Activated CD8-positive, alpha-beta memory T cell treated with anti-CD3 and anti-CD28 coated beads for 4 hours (primary cell): ENCODE results near the gene TMEM108.
"Not testable (repeated sequence)": the region's sequence is repeated elsewhere in the genome, so short reads cannot be mapped to it uniquely, and the experiment has no call there.

Source experiments
- DNase-seq, 2 donors: peaks; one replicate each; pipeline ENCODE4 v3.0.0-alpha.2; 2020; ENCODE audit warnings: low read depth in 2 of 2

TMEM108 gene

DNA sequence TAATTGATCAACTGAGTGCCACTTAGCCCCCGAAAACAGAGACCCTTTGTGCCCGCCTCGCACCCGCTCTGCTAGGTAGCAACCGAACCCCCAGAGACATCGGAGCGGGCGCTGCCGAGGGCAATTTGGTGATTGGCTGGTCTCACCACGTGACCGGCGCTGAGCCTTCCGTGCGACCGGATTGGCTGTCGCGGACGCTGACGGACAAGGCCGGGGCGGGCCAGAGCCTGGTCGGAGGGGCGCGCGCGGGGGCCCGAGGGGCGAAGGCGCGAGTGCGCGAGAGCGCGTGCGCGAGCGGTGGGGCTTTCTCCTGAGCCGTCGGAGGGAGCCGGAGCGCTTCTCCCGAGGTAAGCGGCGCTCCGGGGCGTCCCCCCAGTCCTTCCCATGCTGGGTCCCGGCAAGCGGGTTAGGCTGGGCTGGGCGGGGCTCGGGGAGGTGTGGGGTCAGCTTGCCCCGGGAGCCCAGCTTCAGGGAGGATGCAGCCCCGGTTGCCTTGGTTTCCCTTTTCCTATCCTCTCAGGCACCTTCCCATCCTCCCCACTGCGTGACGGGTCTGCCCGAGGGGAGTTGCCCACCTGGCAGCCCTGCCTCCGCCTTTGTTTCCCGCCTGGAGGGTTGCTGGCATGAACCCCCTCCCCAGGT, at the start of gene TMEM108:
Gene TMEM108 (plus strand): TSS at position 303 of the 642 bp plus-strand sequence.
- DNase-seq: no peak

DNA sequence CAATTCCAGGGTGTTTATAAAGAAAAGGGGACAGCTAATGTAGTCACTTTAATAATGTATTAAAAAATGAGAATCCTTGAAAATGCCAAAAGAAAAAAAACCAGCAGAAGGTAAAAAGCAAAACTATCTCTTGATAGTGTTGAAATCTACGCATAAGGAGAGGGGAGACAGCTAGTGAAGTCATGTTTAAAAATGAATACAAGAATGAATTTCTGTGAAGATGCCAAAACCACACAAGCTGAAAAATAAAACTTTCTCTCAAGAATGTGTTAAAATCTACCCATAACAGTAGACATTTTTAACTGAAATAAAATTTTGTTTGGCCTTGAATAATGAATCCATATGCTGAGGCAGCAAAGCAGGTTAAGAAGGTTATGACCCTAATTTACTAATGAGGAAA, 42.2 kb upstream of the TMEM108 start:
- no peak for DNase-seq

DNA sequence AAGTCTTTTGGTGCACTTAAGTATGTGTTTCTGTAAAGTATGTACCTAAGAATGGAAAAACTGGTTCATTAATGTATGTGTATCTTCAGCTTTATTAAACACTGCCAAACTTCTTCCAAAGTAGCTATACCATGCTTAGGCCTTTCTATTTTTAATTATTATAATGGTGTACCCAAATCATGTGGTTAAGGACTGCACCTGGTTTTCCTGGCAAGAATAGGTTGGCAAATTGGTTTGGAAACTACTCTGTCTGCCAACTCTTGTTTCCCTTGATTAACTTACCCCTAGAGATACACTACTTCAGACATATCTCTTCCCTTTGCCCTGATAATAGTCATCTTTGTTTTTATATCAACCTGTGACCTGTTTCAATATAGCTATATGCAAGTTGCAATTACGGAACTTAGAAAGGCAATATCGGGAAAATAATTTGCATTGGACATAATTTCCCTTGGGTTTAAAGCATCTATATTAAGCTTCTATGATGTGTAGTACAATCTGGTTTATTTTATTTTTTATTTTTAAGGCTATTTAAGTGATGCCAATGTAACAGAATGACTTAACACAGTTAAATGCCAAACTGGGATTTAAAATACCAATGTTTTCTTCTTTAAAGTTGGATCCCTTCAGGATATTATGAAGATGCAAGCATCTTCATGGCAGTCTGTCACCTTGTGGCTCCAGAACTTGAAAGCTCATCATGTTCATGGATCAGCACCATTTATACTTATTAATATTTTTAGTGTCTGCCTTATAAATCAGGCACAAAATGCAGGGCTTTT, 40.6 kb upstream of the TMEM108 start:
- DNase-seq: no peak

DNA sequence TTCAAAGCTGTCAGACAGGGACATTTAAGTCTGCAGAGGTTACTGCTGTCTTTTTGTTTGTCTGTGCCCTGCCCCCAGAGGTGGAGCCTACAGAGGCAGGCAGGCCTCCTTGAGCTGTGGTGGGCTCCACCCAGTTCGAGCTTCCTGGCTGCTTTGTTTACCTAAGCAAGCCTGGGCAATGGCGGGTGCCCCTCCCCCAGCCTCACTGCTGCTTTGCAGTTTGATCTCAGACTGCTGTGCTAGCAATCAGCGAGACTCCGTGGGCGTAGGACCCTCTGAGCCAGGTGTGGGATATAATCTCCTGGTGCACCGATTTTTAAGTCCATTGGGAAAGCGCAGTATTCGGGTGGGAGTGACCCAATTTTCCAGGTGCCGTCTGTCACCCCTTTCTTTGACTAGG, 33.2 kb upstream of the TMEM108 start:
- not testable (repeated sequence) for DNase-seq

DNA sequence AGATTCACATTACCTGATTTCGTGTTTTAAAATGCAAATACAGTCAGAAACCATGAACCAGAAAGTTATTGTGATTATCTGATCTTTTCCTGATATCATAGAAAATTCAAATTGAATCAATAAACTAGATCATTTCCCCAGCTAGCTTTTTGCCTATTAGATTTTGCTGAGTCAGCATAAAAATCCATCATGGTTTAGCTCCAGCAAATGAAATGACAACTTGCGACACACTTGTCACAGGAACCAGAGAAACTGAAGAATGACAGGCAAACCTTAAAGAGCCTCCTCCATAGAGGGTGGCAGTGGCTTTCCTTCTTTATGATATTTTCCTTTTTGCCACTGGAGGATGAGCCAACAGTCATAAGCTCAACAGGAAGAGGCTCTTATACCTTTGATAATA, 30.6 kb upstream of the TMEM108 start:
- DNase-seq: no peak

DNA sequence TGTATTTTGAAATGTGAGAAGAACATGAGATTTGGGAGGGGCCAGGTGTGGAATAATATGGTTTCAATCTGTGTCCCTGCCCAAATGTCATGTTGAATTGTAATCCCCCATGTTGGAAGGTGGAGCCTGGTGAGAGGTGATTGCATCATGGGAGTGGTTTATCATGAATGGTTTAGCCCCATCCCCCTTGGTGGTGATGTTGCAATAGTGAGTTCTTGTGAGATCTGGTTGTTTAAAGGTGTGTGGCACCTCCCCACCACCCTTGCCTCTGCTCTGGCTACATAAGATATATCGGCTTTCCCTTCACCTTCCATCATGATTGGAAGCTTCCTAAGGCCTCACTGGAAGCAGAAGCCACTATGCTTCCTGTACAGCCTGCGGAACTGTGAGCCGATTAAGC, 23.9 kb upstream of the TMEM108 start:
- no peak for DNase-seq

DNA sequence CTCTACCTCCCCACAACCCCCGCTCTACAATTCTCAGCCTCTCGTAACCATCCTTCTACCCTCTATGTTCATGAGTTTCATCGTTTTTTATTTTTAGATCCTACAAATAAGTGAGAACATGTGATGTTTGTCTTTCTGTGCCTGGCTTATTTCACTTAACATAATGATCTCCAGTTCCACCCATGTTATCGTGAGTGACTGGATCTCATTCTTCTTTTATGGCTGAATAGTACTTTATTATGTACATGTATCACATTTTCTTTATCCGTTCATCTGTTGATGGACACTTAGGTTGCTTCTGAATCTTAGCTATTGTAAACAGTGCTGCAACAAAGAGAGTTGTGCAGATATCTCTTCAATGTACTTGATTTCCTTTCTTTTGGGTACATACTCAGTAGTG, 22.6 kb upstream of the TMEM108 start:
- DNase-seq: not testable (repeated sequence)

DNA sequence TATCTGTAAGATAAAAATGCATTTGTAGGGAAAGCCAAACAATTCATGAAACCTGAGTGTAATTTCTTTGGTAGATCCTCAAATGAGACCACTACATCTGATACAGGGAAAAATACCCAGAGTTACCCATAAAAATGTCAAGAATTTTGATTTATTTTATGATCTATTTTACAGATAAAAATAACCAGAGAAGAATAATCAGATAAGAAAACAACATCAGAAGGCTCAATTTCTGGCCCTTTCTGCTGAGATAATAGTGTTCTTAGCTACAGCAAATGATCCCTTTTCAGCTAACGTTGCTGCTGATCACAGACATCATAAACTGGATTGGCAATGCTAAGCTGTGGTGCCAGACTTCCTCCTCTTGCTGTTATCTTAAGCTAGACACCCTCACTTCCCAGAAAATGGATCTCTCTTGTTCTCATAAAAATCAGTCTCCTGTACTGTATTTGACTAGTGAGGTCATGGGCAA, 21.3 kb upstream of the TMEM108 start:
- no peak for DNase-seq

DNA sequence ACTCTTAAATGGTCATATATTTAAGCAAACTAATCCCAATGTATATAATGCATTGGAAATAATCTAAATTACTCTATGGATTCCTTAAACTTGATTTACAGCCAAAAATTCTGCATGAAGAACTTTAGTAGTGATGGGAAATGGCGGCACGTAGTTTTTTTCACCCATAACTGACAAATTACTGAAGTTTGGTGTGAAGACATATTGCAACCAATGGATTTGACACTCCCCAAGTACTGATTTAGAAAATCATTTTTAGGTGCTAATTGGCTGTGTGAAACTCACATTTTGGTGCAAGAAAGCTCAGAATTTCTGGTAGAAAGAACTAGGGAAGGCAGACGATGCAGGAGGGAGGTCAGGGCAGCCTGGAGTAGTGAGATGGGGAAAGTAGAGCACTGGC, 19.3 kb upstream of the TMEM108 start:
- no peak for DNase-seq

DNA sequence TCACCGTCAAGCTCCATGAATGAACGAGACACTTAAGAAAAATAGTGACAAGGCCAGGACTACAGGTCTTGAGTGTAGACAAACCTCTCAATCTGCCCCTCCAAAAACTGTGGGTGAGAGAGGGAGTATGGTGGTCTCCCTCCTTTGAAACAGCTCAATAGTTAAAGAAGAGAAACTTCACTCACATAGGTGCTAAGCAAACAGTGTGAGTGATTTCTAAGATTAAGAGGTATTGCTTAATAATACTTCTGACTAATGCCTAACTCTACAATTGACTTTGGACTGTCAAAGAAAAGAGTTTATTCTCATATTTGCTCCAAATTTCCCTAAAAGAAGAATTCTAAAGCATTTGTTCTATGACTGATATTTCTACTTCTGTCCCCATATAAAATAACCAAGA, 17.0 kb upstream of the TMEM108 start:
- no peak for DNase-seq

DNA sequence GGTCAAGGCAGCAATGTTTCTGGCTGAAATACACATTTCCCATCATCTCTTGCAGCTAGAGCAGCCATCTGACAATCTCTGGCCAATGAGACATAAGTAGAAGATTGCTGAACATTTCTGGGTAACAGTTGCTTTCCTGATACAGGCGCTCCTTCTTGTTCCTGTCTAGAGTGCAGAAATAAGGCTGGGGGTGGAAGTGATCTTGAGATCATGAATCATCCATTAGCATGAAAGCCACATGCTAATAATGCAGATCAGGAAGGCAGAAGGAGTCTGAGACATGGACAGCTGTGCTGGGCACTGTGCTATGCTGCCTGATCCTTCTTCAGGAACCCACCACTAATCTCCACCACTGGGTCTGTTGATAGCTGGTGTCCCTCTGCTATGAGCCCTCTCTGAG, 14.8 kb upstream of the TMEM108 start:
- DNase-seq: no peak

DNA sequence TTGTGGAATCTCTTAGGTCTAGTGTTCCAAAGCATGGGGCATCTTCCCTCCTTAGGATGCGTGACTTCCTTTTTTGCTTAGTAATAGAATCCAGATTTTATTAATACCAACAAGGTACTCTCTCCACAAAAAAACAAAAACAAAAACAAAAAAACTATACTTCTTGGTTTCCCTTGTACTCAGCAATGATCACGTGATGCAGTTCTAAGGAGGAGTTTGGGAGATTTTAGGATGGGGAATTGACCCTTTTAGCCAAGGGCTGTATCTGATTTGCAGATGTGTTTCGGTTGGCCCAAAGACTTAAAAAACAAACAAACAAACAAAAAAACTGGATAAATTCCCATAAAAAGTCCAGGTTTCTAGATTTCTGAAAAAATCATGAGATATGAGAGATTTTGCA, 12.6 kb upstream of the TMEM108 start:
- no peak for DNase-seq

DNA sequence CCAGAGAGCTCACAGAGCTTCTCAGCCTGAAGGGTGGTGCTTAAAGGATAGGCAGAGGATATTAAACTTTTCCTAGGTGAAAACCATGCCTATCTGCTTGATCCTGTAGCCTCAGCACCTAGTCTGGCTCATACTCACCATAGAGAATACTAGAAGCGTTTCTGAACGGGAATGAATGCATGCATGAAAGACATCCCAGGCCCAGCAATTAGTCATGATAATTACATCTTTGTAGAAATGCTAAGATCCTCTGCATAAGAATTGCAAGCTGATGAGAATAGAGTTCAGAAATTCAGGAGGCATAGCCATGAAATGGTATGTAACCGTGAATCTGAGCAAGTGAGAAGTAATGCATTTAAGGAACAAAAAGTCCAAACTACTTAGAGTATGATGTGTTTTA, 5.9 kb upstream of the TMEM108 start:
- no peak for DNase-seq

DNA sequence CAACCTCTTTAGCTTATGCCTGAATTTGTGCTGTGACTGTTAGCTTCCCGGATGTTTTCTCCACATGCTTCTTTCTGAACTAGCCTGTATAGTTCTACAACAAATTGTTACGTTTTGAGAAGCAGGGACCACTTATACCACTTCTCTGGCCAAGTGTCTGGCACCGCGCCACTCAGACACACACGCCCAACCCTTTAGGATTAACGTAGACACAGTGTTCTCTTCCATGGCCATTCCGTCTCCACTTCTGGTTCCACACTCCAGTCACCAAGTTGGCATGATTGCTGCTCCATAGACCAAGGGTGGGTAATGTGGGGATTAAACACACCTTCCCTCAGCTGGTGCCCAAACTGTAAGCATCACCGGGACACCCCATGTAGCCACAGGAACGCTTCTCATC, 755 bp upstream of the TMEM108 start:
- no peak for DNase-seq

DNA sequence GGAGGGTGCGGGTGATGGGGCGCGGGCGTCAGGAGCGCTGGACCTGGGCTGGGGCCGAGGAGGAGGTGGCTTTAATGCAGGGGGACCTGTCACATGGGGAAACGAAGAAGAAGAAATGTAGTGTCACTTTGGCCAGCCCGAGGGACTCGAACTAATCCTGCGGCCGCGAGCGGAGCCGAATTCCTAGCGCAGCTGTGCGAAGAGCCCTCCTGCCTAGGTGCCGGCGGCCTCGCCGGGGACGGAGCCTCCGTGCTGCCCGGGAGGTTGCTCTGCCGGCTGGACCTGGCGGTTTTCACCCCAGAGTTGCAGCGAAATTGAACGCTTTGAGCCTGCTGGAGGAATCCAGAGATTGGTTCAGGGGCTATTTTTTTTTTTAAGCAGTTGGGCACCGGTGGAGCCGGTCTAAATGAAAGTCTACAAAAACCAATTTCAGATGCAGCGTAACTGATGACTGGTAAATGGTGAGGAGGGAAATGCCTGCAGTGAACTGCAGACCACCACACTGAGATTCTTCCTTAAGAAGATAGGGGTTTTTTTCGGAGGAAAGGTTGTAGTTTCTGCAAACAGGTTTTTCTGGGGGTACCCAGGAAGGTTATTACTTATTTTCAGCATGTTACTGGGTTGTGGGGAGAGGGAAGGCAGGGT, 662 bp downstream of the TMEM108 start:
- DNase-seq: no peak

DNA sequence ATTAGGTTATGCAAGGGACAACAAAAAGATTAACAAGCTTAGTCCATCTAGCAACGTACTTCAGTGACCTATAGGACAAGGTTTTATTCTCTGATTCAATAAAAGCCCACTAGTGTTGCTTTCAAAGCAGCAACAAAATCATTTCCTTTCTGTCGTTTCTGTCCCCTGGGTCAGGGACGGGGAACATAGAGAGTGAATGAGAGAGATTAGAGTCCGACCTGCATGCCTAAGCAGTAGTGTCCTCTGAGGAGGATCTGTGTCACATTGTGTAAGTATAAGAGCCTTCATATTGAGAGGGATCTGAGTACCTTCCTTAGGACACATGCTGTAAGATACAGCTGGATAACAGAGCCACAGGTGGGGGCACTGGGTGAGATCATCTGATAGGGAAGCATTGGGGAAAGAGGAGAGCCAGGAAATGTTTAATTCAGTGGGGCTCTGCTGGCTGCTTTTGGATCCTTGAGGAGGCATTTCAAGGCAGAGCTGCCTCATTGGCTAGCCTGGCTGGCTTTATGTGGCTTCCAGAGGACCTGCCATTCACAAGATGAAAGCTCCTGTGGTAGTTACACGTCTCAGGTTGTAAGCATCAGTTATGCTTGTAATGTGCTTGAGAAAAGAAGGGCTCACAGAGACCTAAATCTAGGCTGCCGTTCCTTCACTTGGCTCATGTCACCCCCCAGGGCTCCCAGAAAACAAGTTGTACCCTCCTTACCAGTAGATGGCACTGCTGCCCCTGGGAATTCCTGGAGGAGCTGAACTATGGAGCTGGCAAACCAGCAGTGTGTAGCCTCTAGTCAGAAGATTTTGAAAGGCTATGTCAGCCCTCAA, 2.7 kb downstream of the TMEM108 start:
- DNase-seq: no peak

DNA sequence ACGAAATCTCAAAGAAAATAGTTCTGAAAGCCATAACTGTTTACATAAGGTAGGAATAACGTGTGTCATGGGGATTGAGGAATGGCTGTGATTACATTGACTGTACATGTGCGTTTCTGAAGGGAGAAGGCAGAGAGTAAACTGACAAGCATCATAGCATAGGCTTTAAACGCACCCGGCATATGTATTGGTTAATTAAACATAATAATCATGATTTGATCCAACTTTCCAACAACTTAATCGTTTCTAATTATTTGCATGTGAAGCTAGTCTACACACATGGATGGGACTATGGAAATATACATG, 3.3 kb downstream of the TMEM108 start:
- DNase-seq: no peak

DNA sequence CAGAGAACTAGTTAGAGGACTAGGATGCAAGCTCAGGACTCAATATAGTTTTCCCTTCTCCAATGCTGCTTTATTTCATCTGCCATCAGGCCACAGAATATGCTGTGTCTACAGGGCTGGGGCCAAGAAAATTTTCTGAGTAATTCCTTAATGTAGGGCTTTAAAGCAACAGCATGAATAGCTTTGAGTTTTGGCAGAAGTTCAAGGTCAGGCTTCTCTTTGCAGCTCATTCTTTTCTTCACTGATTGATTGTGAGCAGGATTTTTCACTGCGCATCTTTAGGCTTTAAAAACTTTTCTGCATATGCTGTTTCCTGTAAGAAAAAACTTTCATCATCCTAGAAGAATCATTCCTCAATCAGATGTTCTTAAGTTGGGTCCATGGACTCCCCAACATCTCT, 4.6 kb downstream of the TMEM108 start:
- no peak for DNase-seq

DNA sequence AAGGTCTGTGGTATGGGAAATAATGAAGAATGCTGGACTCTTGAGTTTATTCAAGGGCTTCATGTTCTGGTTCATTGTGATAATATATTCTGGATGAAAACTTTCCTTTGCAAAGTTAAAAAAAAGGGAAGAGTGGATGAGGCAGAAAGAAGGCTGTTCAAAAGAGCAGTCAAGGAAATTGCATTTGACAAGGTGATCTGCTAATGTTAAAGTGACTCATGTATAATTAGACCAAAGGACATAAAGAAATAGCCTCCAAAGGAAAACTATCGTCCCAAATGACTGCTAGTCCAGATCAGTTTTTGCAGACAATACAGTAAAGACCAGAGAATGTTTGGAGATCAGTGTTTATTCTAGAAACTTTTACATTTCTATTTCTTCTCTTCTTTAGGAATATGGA, 9.8 kb downstream of the TMEM108 start:
- no peak for DNase-seq

DNA sequence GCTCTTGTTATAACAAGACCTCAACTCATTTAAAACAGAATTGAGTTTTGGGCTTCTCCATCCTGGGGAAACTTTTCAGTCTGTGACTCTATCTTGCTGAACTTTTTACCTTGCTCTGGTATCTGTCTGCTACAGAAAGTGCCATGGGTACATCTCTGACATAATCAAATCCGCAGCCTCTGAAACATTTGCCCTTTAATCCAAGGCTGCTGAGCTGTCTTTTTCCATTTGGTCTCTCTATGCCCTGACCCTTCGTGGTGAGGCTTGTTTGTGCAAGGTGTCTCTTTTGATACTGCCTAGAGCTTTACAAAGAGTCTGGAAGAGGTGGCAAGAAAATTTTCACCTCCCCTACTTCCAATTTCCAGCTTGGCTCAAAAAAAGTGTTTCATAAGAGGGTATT, 11.3 kb downstream of the TMEM108 start:
- DNase-seq: no peak

DNA sequence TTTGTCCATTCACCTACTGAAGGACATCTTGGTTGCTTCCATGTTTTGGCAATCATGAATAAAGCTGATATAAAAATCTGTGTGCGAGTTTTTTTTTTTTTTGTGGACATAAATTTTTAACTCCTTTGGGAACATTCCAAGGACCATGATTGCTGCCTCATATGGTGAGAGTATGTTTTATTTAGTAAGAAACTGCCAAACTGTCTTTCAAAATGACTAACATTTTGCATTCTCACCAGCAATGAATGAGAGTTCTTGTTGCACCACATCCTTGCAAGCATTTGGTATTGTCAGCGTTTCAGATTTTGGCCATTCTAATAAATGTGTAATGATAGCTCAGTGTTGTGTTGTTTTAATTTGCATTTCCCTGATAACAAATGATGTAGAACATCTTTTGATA, 12.7 kb downstream of the TMEM108 start:
- no peak for DNase-seq

DNA sequence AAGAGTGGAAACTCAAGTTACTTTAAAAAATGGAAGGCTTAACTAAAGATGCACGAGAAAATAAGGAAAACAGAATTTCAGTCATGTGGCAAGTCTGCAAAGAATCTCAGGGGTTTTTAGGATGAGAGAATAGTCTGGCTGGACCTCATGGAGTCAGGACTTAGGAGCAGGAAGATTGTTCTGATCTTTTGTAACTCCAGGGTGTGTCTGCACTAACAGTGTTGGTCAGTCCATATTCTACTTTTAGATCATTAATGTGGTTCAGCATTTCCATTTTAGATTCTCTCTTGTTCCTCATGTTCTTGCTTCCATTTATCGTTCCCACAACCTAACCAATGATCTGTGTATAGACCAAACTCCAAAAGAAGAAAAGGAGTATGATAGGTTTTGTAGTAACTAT, 15.3 kb downstream of the TMEM108 start:
- DNase-seq: no peak
